HepG2 (cell line): Measurements from ENCODE around the gene UBE2O. TPM values are rescaled to one million over a fixed set of nuclear protein-coding genes. Genes with fewer than 3 reads are reported as not detected.

Source experiments
- CBX1 ChIP-seq: IDR thresholded peaks from one replicate; pipeline ENCODE4 v1.6.1; 2016; ENCODE audit warnings: antibody characterized with exemption, low read depth
- CEBPG ChIP-seq: IDR thresholded peaks from 2 replicates; pipeline ENCODE4 v1.6.1; 2016
- ETV6 ChIP-seq: sonication (generic); formaldehyde crosslinking; conservative IDR thresholded peaks from 2 replicates; pipeline ENCODE4 v1.4.0; 2020; ENCODE audit warnings: missing genetic modification reagents
- FIP1L1 ChIP-seq: fragments of 200-400 bp; formaldehyde crosslinking; IDR thresholded peaks from 2 replicates; pipeline ENCODE4 v1.6.1; 2018; ENCODE audit warnings: low read depth, mild to moderate bottlenecking, low read length, moderate library complexity, borderline replicate concordance; ENCODE audit not compliant: insufficient read depth
- FOSL2 ChIP-seq: sonication (generic); formaldehyde crosslinking; IDR thresholded peaks from 2 replicates; pipeline ENCODE4 v1.4.0; 2020; ENCODE audit warnings: missing genetic modification reagents
- HDAC1 ChIP-seq: sonication (generic); formaldehyde crosslinking; IDR thresholded peaks from 2 replicates; pipeline ENCODE4 v1.5.1; 2020; ENCODE audit warnings: mild to moderate bottlenecking, missing genetic modification reagents
- HNRNPH1 ChIP-seq: fragments of 200-400 bp; formaldehyde crosslinking; optimal IDR thresholded peaks from 2 replicates; pipeline ENCODE3; 2017; ENCODE audit warnings: mild to moderate bottlenecking, low read depth, low read length
- KMT2B ChIP-seq: IDR thresholded peaks from 2 replicates; pipeline ENCODE4 v1.6.1; 2016; ENCODE audit warnings: missing genetic modification reagents, missing compliant biosample characterization
- MIER2 ChIP-seq: IDR thresholded peaks from 2 replicates; pipeline ENCODE4 v1.6.1; 2016; ENCODE audit warnings: missing biosample characterization, missing genetic modification reagents
- MIER3 ChIP-seq: IDR thresholded peaks from 2 replicates; pipeline ENCODE4 v1.6.1; 2016; ENCODE audit warnings: missing compliant biosample characterization, borderline replicate concordance
- NFIB ChIP-seq: sonication (generic); formaldehyde crosslinking; IDR thresholded peaks from 2 replicates; pipeline ENCODE4 v1.9.0; 2021; ENCODE audit warnings: missing genetic modification reagents, mild to moderate bottlenecking, borderline replicate concordance
- SUZ12 ChIP-seq: fragments of 150-350 bp; IDR thresholded peaks from 2 replicates; pipeline ENCODE4 v1.6.1; 2014; ENCODE audit warnings: low read depth, low read length
- ZBTB42 ChIP-seq: sonication (generic); formaldehyde crosslinking; IDR thresholded peaks from 2 replicates; pipeline ENCODE4 v1.5.0; 2020; ENCODE audit warnings: mild to moderate bottlenecking, missing genetic modification reagents
- ZFP36L2 ChIP-seq: sonication (generic); formaldehyde crosslinking; IDR thresholded peaks from 2 replicates; pipeline ENCODE4 v1.4.0; 2020; ENCODE audit warnings: missing genetic modification reagents
- ZNF24 ChIP-seq: fragments of 450-650 bp; IDR thresholded peaks from 2 replicates; pipeline ENCODE4 v1.6.1; 2017; ENCODE audit warnings: antibody characterized with exemption, mild to moderate bottlenecking
- ZNF263 ChIP-seq: sonication (generic); formaldehyde crosslinking; IDR thresholded peaks from 2 replicates; pipeline ENCODE4 v1.4.0; 2020; ENCODE audit warnings: missing genetic modification reagents
- ZNF292 ChIP-seq: sonication (generic); formaldehyde crosslinking; IDR thresholded peaks from 2 replicates; pipeline ENCODE4 v1.8.1; 2022; ENCODE audit warnings: mild to moderate bottlenecking, low read depth, missing genetic modification reagents, borderline replicate concordance
- ZNF383 ChIP-seq: sonication (generic); formaldehyde crosslinking; IDR thresholded peaks from 2 replicates; pipeline ENCODE4 v1.4.0; 2020; ENCODE audit warnings: missing genetic modification reagents, mild to moderate bottlenecking, borderline replicate concordance
- ZNF564 ChIP-seq: sonication (generic); formaldehyde crosslinking; IDR thresholded peaks from 2 replicates; pipeline ENCODE4 v1.8.1; 2023; ENCODE audit warnings: mild to moderate bottlenecking, missing genetic modification reagents
- ZNF720 ChIP-seq: sonication (generic); formaldehyde crosslinking; IDR thresholded peaks from 2 replicates; pipeline ENCODE4 v1.4.0; 2020; ENCODE audit warnings: missing genetic modification reagents
- ZNF749 ChIP-seq: sonication (generic); formaldehyde crosslinking; IDR thresholded peaks from 2 replicates; pipeline ENCODE4 v1.8.0; 2022; ENCODE audit warnings: mild to moderate bottlenecking, missing genetic modification reagents, moderate library complexity, borderline replicate concordance
- ZNF768 ChIP-seq: sonication (generic); formaldehyde crosslinking; IDR thresholded peaks from 2 replicates; pipeline ENCODE4 v1.4.0; 2020; ENCODE audit warnings: missing genetic modification reagents
- ZNF772 ChIP-seq: sonication (generic); formaldehyde crosslinking; IDR thresholded peaks from 2 replicates; pipeline ENCODE4 v1.5.0; 2020; ENCODE audit warnings: mild to moderate bottlenecking, missing genetic modification reagents
- ZSCAN12 ChIP-seq: sonication (generic); formaldehyde crosslinking; IDR thresholded peaks from 2 replicates; pipeline ENCODE4 v1.9.0; 2021; ENCODE audit warnings: mild to moderate bottlenecking, missing genetic modification reagents
- polyA plus RNA-seq, 8 experiments: library from polyadenylated mRNA; depleted of rRNA in 3 of 8; stranded (reverse) in 7 of 8; unstranded in 1 of 8; fragments of >200 nt; fragmentation: Illumina TruSeq in 4 of 8; extraction: Trizol in 4 of 8; gene quantifications; 2 replicates each; pipeline versions ENCODE4 v1.2.1 to v1.2.3, GENCODE V29; 2011 to 2016; ENCODE audit warnings: low read depth in 4 of 8, missing spikeins in 1 of 8, mixed read lengths in 1 of 8; ENCODE audit not compliant: insufficient read depth in 1 of 8
- total RNA-seq, 5 experiments: library from RNA; depleted of rRNA; stranded (reverse); fragments of >200 nt; fragmentation: Illumina TruSeq; extraction: Trizol; gene quantifications; 2 replicates each; pipeline ENCODE4 v1.2.3, GENCODE V29; 2016; ENCODE audit warnings: low read depth in 1 of 5
- TF ChIP-seq, protein P1 (sequence below): sonication (generic); formaldehyde crosslinking; IDR thresholded peaks from 2 replicates; pipeline ENCODE4; 2020; ENCODE audit warnings: missing genetic modification reagents, mild to moderate bottlenecking, borderline replicate concordance
- TF ChIP-seq, protein P2 (sequence below): sonication (generic); formaldehyde crosslinking; IDR thresholded peaks from 2 replicates; pipeline ENCODE4 v1.8.1; 2023; ENCODE audit warnings: missing genetic modification reagents, inconsistent platforms, borderline replicate concordance

UBE2O gene
- total and polyA plus RNA-seq, 2 of the 13 experiments (the other 11 are each of a cell fraction or from before 2014, with no cell fraction given), result 21.5 to 23.5 TPM

DNA sequence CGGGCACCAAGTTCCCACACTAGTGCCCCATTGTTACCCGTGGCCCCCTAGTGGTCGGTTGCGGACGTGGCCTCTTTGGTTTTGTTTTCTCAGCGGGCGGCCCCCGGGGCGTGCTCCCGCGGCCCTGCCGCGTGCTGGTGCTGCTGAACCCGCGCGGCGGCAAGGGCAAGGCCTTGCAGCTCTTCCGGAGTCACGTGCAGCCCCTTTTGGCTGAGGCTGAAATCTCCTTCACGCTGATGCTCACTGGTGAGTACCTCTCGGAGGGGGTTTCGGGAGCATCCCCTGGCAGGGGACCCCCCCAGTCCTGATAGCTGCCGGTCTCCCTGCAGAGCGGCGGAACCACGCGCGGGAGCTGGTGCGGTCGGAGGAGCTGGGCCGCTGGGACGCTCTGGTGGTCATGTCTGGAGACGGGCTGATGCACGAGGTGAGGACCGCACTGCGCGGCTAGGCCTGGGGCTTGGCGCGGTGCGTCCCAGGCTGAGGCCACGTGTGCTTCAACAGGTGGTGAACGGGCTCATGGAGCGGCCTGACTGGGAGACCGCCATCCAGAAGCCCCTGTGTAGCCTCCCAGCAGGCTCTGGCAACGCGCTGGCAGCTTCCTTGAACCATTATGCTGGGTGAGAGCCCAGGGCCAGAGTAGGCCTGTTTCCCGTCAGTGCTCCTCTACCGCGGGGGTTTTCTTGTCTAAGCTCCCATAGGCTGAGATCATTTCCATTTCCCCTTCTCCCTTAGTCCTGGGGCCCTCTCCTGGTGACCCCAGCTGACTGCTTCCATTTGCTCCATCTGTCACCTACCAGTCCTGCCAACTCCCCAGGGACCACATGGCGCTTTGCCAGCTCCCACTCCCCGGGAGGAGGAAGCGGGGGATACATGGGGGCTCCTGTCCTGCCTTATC lies 66.8 kb downstream of the UBE2O start (continued):
- TF ChIP-seq ZNF564 (CRISPR knock-in tag) (peak; percentile 98), ETV6 (CRISPR knock-in tag) (peak; percentile 97), ZFP36L2 (no peak), ZNF263 (CRISPR knock-in tag) (peak; percentile 91), ZNF768 (peak; percentile 74), HNRNPH1 (no peak), MIER2 (CRISPR knock-in tag) (peak; percentile 83; the same call in 1 of the 2 replicates), ZNF749 (CRISPR knock-in tag) (peak; percentile 96), ZNF720 (CRISPR knock-in tag) (no peak), FOSL2 (CRISPR knock-in tag) (peak; percentile 61), ZNF292 (CRISPR knock-in tag) (peak; percentile 56; the same call in 1 of the 2 replicates), SUZ12 (no peak), ZBTB42 (CRISPR knock-in tag) (peak; percentile 89), FIP1L1 (0 out of 2 replicates have a peak, but pooled peaks have one; percentile 63), CEBPG (CRISPR knock-in tag) (peak; percentile 28; the same call in 1 of the 2 replicates), CBX1 (no peak), MIER3 (CRISPR knock-in tag) (peak; percentile 90; the same call in 1 of the 2 replicates), HDAC1 (peak; percentile 93), NFIB (CRISPR knock-in tag) (peak; percentile 93), KMT2B (CRISPR knock-in tag) (peak; percentile 88), ZSCAN12 (CRISPR knock-in tag) (peak; percentile 99), ZNF772 (CRISPR knock-in tag) (peak; percentile 96), ZNF383 (no peak), ZNF24 (peak; percentile 29; the same call in 1 of the 2 replicates)
- TF ChIP-seq, protein P1, sequence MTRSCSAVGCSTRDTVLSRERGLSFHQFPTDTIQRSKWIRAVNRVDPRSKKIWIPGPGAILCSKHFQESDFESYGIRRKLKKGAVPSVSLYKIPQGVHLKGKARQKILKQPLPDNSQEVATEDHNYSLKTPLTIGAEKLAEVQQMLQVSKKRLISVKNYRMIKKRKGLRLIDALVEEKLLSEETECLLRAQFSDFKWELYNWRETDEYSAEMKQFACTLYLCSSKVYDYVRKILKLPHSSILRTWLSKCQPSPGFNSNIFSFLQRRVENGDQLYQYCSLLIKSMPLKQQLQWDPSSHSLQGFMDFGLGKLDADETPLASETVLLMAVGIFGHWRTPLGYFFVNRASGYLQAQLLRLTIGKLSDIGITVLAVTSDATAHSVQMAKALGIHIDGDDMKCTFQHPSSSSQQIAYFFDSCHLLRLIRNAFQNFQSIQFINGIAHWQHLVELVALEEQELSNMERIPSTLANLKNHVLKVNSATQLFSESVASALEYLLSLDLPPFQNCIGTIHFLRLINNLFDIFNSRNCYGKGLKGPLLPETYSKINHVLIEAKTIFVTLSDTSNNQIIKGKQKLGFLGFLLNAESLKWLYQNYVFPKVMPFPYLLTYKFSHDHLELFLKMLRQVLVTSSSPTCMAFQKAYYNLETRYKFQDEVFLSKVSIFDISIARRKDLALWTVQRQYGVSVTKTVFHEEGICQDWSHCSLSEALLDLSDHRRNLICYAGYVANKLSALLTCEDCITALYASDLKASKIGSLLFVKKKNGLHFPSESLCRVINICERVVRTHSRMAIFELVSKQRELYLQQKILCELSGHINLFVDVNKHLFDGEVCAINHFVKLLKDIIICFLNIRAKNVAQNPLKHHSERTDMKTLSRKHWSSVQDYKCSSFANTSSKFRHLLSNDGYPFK, result peak; percentile 82
- TF ChIP-seq, protein P2, sequence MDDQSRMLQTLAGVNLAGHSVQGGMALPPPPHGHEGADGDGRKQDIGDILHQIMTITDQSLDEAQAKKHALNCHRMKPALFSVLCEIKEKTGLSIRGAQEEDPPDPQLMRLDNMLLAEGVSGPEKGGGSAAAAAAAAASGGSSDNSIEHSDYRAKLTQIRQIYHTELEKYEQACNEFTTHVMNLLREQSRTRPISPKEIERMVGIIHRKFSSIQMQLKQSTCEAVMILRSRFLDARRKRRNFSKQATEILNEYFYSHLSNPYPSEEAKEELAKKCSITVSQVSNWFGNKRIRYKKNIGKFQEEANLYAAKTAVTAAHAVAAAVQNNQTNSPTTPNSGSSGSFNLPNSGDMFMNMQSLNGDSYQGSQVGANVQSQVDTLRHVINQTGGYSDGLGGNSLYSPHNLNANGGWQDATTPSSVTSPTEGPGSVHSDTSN (CRISPR knock-in tag), result peak; percentile 96
